ENCODE data around the gene PUDP.

GRCh38 chrX:7120878-7121219, 27.1 kb downstream of the PUDP start:
- TF ChIP-seq CTCF (IDR thresholded peaks at IDR 0.05): no peak
- TF ChIP-seq POLR2A (IDR thresholded peaks at IDR 0.05): no peak

Measured in body of pancreas (tissue), 4 donors.